Astrocyte (in vitro differentiated cells and primary cell): ENCODE measurements around the gene CDCA4. TPM values are rescaled to one million over a fixed set of nuclear protein-coding genes. Genes with fewer than 3 reads are reported as not detected.

Experiments used
- DNase-seq: peaks from one replicate; pipeline ENCODE4 v3.0.0-alpha.2; 2010; ENCODE audit warnings: low read depth
- FAIRE-seq: peaks from 2 replicates; lab custom pipeline; 2011; peaks lifted over from hg19 to GRCh38; lab: Jason Lieb, UNC
- H2AFZ ChIP-seq: 2 replicates; pipeline ENCODE4 v1.6.0; 2012; ENCODE audit warnings: low read depth, low read length, inconsistent platforms
- H3K27ac ChIP-seq: 2 replicates; pipeline ENCODE4 v1.5.1; 2011; ENCODE audit warnings: low read depth, low read length, inconsistent platforms
- H3K27me3 ChIP-seq: 2 replicates; pipeline ENCODE4 v1.6.0; 2011; ENCODE audit warnings: low read length, inconsistent platforms; ENCODE audit not compliant: insufficient read depth
- H3K36me3 ChIP-seq: 2 replicates; pipeline ENCODE4 v1.5.1; 2011; ENCODE audit warnings: low read length, inconsistent platforms; ENCODE audit not compliant: insufficient read depth
- H3K4me1 ChIP-seq: 2 replicates; pipeline ENCODE4 v1.5.1; 2011; ENCODE audit warnings: low read length, inconsistent platforms; ENCODE audit not compliant: insufficient read depth
- H3K4me2 ChIP-seq: 2 replicates; pipeline ENCODE4 v1.6.0; 2012; ENCODE audit warnings: low read length, inconsistent platforms
- H3K4me3 ChIP-seq: 2 replicates; pipeline ENCODE4 v1.5.1; 2011; ENCODE audit warnings: low read depth, mild to moderate bottlenecking, low read length, inconsistent platforms; ENCODE audit not compliant: insufficient read depth
- H3K79me2 ChIP-seq: 2 replicates; pipeline ENCODE4 v1.6.0; 2012; ENCODE audit warnings: mild to moderate bottlenecking, low read length, inconsistent platforms; ENCODE audit not compliant: insufficient read depth
- H3K9ac ChIP-seq: 2 replicates; pipeline ENCODE4 v1.6.0; 2012; ENCODE audit warnings: mild to moderate bottlenecking, low read length, inconsistent platforms
- H3K9me3 ChIP-seq: 2 replicates; pipeline ENCODE4 v1.5.1; 2012; ENCODE audit warnings: low read depth, mild to moderate bottlenecking, low read length, inconsistent platforms; ENCODE audit not compliant: insufficient read depth
- H4K20me1 ChIP-seq: 2 replicates; pipeline ENCODE4 v1.6.0; 2012; ENCODE audit warnings: low read length, inconsistent platforms; ENCODE audit not compliant: insufficient read depth
- H3K27ac Mint-ChIP-seq: one replicate; pipeline ENCODE4 v1.8.0; 2021; ENCODE audit warnings: mild to moderate bottlenecking, mixed read lengths; ENCODE audit not compliant: unreplicated experiment
- H3K27me3 Mint-ChIP-seq: one replicate; pipeline ENCODE4 v1.8.0; 2021; ENCODE audit warnings: low read depth, mixed read lengths; ENCODE audit not compliant: unreplicated experiment
- H3K36me3 Mint-ChIP-seq: one replicate; pipeline ENCODE4 v1.8.0; 2021; ENCODE audit warnings: low read depth, mixed read lengths; ENCODE audit not compliant: unreplicated experiment
- H3K4me1 Mint-ChIP-seq: one replicate; pipeline ENCODE4 v1.8.0; 2021; ENCODE audit warnings: low read depth, mixed read lengths; ENCODE audit not compliant: unreplicated experiment
- H3K4me3 Mint-ChIP-seq: one replicate; pipeline ENCODE4 v1.8.0; 2021; ENCODE audit warnings: mild to moderate bottlenecking, moderate library complexity, mixed read lengths; ENCODE audit not compliant: unreplicated experiment
- H3K9me3 Mint-ChIP-seq: one replicate; pipeline ENCODE4 v1.8.0; 2021; ENCODE audit warnings: mild to moderate bottlenecking, mixed read lengths; ENCODE audit not compliant: unreplicated experiment
- CTCF ChIP-seq: IDR thresholded peaks from 2 replicates; pipeline ENCODE4 v1.5.1; 2011; ENCODE audit warnings: low read depth, mild to moderate bottlenecking, inconsistent platforms, low read length, moderate library complexity; ENCODE audit not compliant: insufficient read depth
- EZH2 ChIP-seq: IDR thresholded peaks from 2 replicates; pipeline ENCODE4 v1.6.1; 2012; ENCODE audit warnings: mild to moderate bottlenecking, low read length, inconsistent platforms; ENCODE audit not compliant: insufficient read depth
- total RNA-seq: library from RNA; stranded (reverse); gene quantifications from 2 replicates; pipeline ENCODE4 v1.2.1, GENCODE V29; 2021

Gene CDCA4
- total RNA-seq, 1 donor from 2014 or later = 11.3 TPM

DNA sequence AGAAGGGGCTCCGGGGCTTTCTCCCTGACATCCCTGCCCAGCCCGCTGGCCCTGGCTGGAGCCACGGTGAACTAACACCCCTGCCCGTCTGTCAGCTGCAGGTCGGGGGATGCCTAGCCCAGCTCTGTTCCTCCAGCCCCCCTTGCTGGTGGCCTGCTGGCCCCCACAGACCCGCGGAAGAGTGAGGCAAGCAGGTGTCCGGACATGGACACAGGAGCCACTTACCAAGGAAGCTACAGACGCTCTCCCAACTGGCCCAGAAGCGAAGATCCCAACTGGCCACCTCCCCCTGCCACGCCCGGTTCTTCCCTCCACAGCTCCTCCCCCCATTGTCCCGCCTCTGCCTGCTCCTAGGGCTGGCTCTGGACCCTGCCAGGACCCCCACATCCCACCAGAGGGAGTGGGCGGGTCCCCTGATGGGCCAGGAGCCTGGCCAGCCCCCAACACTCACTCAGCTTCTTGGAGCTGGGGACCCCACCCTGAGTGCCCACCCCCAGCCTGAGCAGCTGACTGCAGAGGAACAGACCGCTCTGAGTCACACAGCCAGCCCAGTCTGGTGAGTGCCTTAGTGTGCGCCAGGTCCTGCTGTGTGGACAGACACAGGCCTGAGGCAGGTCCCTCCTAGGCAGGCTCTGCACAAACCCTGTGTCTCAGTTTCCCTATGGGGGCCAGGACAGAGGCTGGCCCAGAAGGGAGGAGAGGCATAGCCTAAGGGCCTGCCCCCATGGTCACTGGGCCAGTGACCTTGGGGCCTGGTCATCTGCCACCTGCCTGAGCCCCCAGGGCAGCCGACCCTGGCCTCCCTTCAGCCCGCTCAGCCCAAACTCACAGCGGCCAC is 50.4 kb downstream of the CDCA4 start:
- Histone ChIP-seq H2AFZ (peak overlapping the region; percentile 61), H3K79me2 (peaks cover 9% of the 10 kb centered on the region), H3K9ac (peak overlapping the region; percentile 55), H3K36me3 (no peaks in the 10 kb centered on the region), H3K4me1 (peaks cover 72% of the 10 kb centered on the region), H3K27ac (peak overlapping the region; percentile 44), H3K9me3 (no peaks in the 10 kb centered on the region), H3K4me2 (peak overlapping the region; percentile 87), H4K20me1 (peaks cover 16% of the 10 kb centered on the region), H3K27me3 (no peaks in the 10 kb centered on the region), H3K4me3 (no peak overlapping the region)
- peak; percentile 86 for DNase-seq
- Mint-ChIP-seq H3K27ac (peak overlapping the region; percentile 62), H3K27me3 (no peaks in the 10 kb centered on the region), H3K4me1 (peaks cover 17% of the 10 kb centered on the region), H3K4me3 (no peak overlapping the region), H3K36me3 (no peaks in the 10 kb centered on the region), H3K9me3 (no peaks in the 10 kb centered on the region)
- TF ChIP-seq EZH2 (no peak), CTCF (no peak)
- peak; percentile 50 for FAIRE-seq

DNA sequence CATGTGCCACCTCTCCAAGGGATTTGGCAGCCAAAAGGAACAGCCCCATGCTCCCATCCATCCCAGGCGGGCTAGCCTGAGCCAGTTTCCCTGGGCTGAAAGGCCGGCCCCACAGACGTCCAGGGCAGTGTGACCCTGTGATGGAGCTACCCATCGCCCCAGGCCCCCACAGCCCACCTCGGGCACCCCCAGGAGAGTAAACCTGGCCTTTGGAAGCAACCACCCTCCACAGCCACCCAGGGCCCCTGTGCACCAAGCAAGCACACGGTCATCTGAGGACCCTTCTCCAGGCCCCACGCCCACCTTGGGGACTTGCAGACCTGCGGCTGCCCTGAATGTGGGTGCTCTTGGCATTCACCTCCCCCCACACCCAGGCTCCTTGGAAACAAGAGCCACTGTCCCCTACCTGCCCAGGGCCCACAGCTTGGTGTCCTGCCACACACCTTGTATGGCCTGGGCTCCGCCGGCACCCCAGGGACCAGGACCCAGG is 51.1 kb downstream of the CDCA4 start:
- Histone ChIP-seq H3K4me2 (peak overlapping the region; percentile 87), H2AFZ (no peak overlapping the region), H3K36me3 (no peaks in the 10 kb centered on the region), H3K27me3 (no peaks in the 10 kb centered on the region), H4K20me1 (peaks cover 18% of the 10 kb centered on the region), H3K27ac (peak overlapping the region; percentile 44), H3K79me2 (peaks cover 7% of the 10 kb centered on the region), H3K4me1 (peaks cover 72% of the 10 kb centered on the region), H3K9me3 (no peaks in the 10 kb centered on the region), H3K9ac (peak overlapping the region; percentile 55), H3K4me3 (no peak overlapping the region)
- H3K27me3 Mint-ChIP-seq = no peaks in the 10 kb centered on the region
- no peak for FAIRE-seq
- no peak overlapping the region for H3K4me3 Mint-ChIP-seq
- no peak for TF ChIP-seq CTCF
- TF ChIP-seq EZH2 = no peak
- no peak for DNase-seq
- no peaks in the 10 kb centered on the region for H3K9me3 Mint-ChIP-seq
- H3K27ac Mint-ChIP-seq = no peak overlapping the region
- H3K4me1 Mint-ChIP-seq = peaks cover 17% of the 10 kb centered on the region
- no peaks in the 10 kb centered on the region for H3K36me3 Mint-ChIP-seq
